GM12865 (cell line): ENCODE measurements around the gene TCF7L2.

ENCODE experiments used
- DNase-seq: peaks from one replicate; pipeline ENCODE4 v3.0.0; 2010; ENCODE audit warnings: low read depth
- H3K4me3 ChIP-seq: 2 replicates; pipeline ENCODE4 v1.5.1; 2011; ENCODE audit warnings: mild to moderate bottlenecking, low read depth, low read length, control low read depth
- CTCF ChIP-seq: IDR thresholded peaks from 2 replicates; pipeline ENCODE4 v1.5.1; 2011; ENCODE audit warnings: low read length, control low read depth, low read depth, inconsistent platforms; ENCODE audit not compliant: insufficient read depth; ENCODE audit errors: missing control alignments

The TCF7L2 gene

GRCh38 chr10:113044016-113044755, 94.1 kb downstream of the TCF7L2 start:
- no peak for DNase-seq
- no peak overlapping the region for H3K4me3 ChIP-seq
- no peak for TF ChIP-seq CTCF

GRCh38 chr10:113045147-113046055, 95.4 kb downstream of the TCF7L2 start:
- no peak overlapping the region for H3K4me3 ChIP-seq
- no peak for TF ChIP-seq CTCF
- DNase-seq, result no peak

- no peak overlapping the region for H3K4me3 ChIP-seq
- DNase-seq, result no peak
- no peak for TF ChIP-seq CTCF
Measured at GRCh38 chr10:113047151-113047550, 97.1 kb downstream of the TCF7L2 start.

GRCh38 chr10:113047605-113047962, 97.5 kb downstream of the TCF7L2 start:
- TF ChIP-seq CTCF, result no peak
- no peak for DNase-seq
- no peak overlapping the region for H3K4me3 ChIP-seq

- no peak overlapping the region for H3K4me3 ChIP-seq
- no peak for TF ChIP-seq CTCF
- no peak for DNase-seq
Measured at GRCh38 chr10:113047963-113048781, 98.1 kb downstream of the TCF7L2 start.

- H3K4me3 ChIP-seq, result no peak overlapping the region
- DNase-seq, result no peak
- no peak for TF ChIP-seq CTCF
Measured at GRCh38 chr10:113049881-113050280, 99.8 kb downstream of the TCF7L2 start.
